Right hindlimb (tissue), 1 donor: ENCODE measurements around the gene DENND2A.
"Not testable (repeated sequence)": the region's sequence is repeated elsewhere in the genome, so short reads cannot be mapped to it uniquely, and the experiment has no call there.

Experiments used
- DNase-seq: peaks from one replicate; pipeline ENCODE4 v3.0.0-alpha.2; 2018

DENND2A gene

DNA sequence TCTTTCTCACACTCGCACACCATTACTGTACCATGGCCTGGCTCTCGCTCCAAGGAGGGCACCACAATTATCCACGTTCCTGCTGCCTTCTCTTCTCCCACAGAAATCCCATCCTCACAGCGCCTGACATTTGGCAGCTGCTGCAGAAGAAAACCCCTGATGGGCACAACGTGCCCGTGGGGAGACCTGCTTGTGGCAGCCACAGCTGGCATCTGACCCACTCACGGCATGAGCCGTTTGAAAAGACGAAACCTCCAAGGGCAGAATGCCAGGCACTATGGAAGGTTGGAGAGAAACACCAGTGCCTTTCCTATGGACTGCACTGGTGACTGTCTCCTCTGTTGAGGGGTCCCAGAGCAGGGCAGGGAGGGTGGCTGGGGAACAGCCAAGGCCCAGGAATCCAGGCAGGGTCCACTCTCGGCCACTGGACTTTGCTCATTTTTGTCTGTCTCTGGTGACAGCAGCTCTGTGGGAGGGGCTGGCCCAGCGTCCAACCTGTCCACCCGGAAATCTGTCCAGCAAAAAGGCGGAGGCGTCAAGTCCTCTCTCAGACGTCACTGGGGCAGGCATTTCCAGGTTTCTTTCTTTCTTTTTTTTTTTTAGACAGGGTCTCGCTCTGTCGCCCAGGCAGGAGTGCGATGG, 100.4 kb downstream of the DENND2A start:
- DNase-seq = no peak

DNA sequence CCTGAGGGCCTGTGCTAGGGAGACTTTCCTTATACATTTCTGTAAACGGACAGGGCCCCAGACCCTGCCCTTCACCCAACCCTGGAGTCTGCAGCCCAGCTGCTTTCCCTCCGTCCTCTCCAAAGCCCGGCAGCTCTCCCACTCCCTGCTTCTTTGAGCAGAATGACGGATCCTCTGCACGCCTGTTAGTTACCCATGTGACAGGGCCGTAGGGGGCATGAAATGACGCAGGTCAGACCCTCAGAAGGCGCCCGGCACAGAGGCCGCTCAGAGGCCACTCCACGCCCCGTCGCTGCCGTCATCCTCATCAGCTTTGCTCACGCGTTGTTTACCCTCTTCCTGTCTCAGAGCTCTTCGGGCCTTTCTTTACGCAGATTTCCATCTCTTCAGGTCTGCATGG, 101.2 kb downstream of the DENND2A start:
- DNase-seq = no peak

DNA sequence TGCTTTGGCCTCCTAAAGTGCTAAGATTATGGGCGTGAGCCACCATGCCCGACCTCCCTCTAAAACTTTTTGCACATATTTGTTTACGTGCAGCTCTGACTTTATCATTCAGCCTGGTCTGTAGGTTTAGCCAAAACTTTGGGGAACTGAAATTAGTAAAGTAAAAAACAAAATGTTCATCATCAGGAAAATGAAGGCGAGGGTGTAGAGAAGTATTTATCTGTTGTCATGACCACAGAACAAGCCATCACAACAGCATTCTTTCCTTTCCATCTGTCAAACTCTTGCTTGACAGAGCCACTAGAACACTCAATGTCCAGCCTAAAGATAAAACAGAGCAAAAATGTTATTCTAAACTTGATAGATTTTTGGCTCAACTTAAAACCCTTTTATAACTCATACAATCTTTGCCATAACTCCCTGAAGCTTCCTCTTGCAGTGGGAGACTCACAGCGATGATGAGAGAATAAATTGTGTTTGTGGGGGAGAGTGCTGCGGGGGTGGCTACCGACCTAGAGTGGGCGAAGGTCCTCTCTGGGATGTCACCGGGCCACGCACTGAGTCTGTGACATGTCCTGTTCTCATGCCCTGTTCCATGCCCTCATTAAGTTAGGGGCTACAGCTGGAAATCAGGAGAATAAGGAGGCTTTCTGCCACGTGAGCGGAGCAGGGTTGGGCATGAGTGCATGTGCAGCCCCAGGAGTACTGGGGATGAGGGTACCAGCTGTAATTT, 102.7 kb downstream of the DENND2A start:
- DNase-seq = no peak

DNA sequence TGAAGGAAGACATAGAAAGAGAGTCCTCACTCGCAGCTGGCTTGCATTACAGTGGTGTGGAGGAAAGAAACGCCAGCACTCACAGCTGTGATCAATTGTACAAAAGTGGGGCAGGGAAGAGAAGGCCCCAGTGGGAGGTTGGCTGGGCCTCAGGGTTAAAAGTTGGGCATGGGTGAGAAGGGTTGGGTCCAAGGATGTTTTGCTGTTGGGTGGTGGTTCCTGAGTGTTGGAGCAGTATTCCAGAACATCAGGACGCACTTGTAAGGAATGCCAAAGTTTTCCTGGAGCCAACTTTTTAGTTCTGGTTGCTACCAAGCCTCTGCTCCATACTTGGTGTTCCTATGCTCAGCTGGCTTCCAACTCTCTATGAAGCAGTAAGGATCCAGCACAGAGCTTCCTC, 105.9 kb downstream of the DENND2A start:
- peak; percentile 49 for DNase-seq

DNA sequence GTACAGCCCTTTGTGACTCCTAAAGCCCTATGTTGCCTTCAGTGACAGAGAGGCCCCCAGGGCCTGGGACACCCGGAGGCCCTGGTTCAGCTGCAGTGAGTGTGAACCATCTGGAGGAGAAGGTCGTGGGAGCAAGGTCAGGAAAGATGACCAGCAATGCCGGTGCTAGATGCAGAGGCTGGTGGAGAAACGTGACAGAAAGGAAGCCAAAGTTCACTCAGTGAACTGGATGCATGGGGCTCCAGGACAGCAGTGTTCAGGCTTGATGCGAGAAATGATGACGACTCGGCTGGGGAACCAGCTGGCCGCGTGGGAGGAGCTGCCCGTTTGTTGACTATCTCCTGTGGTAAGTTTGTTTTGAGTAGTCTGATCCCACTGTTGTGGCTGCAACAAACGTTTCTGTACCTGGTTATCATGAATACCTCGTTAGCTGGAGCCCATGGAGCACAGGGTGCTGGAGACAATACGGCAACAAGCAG, 107.2 kb downstream of the DENND2A start:
- no peak for DNase-seq

DNA sequence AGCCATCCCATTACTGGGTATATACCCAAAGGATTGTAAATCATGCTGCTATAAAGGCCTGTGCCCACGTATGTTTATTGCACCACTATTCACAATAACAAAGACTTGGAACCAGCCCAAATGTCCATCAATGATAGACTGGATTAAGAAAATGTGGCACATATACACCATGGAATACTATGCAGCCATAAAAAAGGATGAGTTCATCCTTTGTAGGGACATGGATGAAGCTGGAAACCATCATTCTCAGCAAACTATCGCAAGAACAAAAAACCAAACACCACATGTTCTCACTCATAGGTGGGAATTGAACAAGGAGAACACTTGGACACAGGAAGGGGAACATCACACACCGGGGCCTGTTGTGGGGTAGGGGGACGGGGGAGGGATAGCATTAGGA, 111.2 kb downstream of the DENND2A start:
- DNase-seq = not testable (repeated sequence)

DNA sequence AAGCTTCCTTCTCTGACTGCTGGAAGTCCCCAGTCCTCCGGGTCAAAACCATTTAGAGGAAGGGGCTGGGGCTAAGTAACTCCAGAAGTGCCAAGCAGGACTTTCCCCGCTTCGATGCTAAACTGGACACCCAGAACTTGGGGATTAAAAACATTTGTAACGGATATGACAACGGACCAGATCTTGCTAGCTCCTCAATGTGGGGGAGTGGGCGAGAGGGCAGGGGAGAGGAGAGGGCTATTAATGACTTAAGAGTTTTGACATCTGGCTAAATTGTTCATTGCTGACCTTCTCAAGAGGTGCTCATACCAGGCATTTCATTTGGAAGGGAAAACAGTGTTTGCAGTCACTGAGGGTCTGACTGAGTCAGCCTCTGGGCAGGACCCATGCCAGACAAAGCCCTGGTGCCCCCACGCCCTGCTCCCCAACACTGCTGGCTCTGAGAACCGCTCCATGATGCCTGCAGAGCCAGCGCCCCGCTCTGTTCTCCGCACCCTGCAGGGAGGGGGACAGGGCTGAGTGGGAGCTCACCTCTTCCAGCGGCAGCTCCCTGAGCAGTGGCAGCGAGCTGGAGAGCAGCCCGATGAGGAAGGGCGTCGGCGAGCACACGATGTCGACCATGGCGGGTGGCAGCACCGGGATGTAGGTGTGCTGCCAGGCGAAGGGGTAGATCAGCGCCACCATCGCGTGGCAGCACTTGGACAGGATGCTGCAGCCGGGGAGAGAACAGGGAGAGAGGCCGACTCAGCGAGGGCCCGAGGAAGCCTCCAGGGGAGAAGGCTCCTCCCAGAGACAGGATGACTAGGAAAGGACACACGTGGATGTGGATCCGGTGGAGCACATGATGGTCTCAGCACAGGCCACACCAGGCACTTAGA, 113.6 kb downstream of the DENND2A start:
- DNase-seq = no peak

DNA sequence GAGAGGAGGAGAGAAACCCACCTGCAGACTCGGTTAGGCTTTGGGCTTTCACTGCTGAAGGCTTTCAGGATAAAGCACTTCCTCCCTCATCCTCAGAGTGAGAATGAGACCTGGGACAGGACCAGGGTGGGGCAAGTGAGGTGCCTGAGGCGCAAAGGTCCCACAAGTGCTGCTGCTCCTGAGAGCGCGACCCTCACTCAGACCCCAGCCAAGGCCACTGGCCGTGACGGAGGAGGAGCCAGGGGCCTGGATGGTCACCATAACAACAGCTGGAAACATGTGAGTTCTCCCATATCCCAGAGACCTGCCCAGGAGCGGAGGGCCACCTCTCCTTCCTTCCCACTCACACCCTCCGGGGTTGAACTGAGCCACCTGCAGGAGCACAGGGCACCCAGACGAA, 114.4 kb downstream of the DENND2A start:
- no peak for DNase-seq

DNA sequence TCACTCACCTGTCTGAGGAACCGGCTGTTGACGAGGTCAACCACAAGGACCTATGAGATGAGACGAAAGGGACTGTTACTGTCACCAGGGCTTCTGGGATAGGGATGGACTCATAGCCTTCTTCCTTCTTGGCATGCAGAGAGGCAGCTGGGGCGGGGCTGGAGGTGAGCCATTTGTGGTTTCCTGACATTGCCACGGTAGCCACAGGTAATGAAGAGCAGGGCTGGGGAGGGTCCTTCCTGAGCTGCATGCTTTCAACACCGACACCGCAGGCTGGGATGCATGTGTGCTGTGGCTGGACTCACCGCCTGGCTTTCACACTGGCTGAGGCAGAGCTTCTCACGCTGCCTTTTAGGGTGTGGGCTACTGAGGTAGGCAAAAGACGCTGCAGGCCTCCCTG, 114.9 kb downstream of the DENND2A start:
- DNase-seq = no peak

DNA sequence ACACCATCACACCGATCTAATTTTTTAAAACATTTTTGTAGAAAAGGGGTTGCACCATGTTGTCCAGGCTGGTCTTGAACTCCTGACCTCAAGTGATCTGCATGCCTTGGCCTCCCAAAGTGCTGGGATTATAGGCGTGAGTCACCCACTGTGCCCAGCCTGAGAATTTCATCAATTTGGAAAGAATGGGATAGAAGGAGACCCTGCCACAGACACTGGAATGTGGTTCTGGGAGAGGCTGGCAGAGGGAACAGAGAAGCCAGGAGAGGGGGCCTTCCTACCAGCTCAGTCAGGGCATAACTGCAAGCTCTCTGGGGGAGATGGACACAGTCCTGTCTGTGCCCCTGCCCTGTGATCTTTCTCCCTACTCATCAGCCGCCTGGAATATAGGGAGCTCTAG, 119.2 kb downstream of the DENND2A start:
- DNase-seq = no peak

DNA sequence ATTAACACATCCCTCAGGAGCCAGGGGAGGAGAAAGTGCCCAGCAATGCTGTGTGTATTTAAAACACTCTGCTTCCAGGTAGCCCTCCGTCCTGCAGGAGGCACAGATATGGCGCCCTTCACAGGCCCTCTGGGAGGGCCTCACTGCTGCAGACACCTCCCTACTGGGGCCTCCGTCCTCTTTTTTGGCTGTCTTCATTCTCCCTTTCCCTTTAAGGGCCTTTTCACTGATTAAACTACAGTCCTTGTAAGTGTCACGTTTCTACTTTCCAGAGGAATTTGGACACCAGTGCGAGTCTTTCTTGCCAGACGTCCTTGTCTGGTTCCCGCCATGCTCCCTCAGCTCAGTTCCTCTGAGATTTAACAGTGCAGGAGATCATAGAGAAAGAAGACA, 121.6 kb downstream of the DENND2A start:
- no peak for DNase-seq

DNA sequence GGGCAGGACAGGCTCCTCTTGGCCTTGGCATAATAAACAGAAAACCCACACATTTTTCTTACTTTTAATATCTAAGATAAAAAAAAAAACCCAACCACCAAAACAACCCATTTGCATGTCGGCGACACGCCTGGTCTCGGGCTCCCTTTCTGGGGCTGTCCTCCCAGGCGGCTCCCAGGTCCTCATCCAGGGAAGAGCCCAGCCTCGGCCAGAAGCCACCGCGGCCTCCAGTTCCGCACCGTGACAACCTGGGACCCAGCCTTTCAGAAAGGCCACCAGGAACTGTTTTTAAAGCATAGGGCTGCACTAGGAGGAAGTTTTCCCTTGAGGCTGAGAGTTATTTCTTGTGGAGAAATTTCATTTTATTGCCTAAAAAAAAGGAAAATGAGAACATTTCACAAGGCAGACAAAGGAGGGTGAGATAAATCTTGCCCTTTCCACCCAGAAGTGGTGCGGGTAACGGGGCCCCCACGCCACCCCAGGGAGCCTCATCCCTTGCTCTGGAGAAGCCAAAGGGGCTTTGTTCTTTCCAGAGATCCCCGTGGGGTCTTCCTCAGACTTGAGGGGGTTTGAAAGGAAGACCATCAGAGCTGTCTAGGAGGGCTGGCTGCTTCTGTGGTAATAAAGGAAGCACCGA, 122.1 kb downstream of the DENND2A start:
- DNase-seq = no peak

DNA sequence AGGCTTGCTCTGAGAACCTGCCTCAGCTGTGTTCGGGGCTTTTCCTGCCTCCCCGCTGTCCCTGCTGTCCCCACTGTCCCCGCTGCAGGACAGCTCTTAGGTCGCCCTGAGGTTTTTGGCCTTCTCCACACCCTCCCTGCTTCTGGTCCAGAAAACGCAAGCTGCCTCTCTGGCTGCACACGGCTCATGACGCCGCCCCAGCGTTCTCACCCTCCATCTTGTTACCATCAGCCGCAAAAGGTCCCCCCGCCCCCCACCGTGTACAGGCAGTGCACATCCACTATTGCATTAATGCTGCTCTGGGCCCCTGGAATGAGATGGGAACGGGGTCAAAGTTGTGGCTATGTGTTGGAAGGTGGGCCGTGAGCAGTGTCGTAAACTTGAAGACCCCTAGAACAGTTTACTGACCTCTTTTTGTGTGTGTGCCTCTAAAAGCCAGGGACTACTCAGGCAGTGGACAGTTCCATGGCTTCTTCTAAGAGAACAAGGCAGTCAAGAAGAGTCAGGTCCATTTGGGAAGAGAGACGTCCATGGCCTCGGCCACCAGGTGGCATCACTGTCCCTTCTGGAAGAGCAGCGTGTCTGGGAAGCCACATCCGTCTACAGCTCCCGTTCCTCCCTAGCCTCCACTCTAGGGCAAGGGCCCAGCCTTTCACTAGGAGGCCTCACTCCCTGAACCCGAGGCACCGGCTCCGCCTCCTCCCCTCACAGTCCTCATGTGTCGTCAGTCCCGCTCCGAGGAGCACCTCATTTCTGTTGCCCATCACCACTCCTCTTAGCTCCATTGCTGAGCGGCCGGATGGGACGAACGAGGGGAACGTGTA, 122.9 kb downstream of the DENND2A start:
- DNase-seq = peak; percentile 92

DNA sequence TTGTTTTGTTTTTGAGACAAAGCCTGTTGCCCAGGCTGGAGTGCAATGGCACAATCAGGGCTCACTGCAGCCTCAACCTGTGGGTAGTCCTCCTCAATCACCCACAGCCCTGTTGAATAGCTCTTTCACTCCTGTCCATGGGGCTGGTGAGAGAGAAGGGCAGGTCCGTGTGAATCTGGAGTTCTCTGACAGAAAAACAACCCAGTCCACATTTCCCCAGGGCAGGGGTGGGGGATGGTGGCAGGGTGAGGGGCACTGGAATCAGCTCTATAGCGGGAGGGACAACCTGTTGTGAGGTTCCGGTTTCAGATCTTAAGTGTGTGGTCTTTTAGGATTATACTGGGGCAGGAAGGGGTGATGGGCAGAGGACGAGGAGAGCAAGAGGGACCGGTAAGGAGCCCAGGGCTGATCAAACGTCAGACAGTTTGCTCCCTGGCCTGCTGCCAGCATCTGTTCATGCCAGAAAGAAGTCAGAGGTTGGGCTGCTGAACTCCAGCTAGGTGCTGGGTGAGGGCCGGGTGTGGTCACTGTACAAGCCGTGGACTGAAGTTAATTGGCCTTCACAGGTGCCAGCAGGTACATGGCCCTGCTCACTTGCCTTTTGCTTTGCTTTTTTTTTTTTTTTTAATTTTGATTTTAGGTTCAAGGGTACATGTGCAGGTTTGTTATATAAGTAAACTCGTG, 128.2 kb downstream of the DENND2A start:
- no peak for DNase-seq

DNA sequence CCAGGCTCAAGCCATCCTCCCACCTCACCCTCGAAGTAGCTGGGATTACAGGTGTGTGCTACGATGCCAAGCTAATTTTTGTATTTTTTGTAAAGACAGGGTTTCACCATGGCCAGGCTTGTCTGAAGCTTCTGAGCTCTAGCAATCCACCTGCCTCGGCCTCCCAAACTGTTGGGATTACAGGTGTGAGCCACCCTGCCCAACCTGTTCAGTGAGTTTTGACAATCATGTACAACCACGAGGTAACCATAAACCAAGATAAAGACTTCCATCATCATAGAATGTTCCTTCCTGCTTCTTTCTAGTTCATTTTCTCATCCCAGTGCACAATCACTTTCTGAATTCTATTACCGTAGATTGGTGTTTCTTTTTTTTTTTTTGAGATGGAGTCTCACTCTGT, 130.8 kb downstream of the DENND2A start:
- DNase-seq = no peak

DNA sequence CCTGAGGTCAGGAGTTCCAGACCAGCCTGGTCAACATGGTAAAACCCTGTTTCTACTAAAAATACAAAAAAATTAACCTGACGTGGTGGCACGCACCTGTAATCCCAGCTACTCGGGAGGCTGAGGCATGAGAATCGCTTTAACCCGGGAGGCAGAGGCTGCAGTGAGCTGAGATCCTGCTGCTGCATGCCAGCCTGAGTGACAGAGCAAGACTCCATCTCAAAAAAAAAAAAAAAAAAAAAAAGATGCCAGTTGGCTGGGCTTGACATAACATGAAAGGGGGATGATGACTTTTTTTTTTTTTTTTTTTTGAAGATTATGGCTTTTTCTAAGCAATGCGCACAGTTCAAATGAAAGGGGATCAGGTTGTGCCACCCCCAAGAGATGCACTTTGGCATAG, 133.1 kb downstream of the DENND2A start:
- not testable (repeated sequence) for DNase-seq

DNA sequence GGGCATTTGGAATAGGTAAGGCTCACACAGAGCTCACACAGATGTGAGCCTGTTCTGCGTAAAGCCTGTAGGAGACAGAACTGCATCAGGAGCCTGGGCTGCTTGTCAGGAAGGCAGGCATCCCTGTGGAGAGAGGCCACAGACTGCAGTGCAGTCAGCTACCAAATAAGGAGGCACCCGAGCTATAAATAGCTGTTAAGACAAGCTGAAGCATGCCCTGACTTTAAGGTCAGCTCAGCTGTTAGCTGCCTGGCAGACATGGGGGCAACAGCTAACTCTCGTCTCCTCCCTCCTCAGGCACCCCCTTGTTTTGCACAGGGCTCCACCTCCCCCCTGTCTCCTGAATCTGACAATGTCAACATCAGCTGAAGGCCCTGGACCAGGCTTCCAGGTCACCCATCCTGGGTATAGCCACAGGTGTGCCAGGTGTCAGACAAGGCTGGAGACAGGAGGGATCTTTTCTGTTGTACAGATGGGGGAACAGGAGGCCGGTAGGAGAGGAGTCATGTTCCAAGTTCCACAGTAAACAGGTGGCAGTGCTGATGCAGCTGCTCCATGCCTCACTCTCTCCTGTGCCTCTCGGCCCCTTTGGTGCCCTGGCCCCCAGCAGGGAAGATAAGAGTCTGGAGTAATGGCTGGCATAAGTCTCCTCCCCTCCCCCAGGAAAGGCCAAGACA, 133.7 kb downstream of the DENND2A start:
- peak; percentile 38 for DNase-seq

DNA sequence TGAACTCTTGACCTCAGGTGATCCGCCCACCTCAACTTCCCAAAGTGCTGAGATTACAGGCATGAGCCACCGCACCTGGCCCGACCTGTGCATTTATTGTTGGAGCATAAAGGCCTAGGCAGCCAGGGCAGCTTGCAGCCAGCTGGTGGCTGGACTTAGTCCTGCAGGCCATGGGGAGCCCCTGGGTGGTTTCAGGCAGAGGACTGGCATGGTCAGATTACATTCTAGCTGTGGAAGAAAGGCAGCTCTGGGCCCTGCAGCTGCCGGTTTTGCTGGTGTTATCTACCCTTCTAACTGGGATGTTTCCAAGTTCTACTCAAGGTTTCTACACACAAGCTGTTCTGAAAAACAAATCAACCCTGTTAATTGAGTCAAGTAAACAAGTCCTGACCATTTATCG, 138.6 kb downstream of the DENND2A start:
- no peak for DNase-seq

DNA sequence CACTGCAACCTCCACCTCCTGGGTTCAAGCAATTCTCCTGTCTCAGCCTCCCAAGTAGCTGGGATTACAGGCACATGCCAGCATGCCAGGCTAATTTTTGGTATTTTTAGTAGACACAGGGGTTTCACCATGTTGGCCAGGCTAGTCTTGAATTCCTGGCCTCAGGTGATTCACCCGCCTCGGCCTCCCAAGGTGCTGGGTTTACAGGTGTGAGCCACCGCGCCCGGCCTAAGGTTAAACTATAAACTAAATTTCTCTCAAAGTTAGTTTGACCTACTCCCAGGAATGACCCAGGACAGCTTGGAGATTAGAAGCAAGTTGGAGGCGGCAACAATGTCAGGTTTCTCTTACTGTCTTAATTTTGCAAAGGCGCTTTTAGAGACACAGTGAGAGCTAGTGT, 142.8 kb downstream of the DENND2A start:
- DNase-seq = not testable (repeated sequence)

DNA sequence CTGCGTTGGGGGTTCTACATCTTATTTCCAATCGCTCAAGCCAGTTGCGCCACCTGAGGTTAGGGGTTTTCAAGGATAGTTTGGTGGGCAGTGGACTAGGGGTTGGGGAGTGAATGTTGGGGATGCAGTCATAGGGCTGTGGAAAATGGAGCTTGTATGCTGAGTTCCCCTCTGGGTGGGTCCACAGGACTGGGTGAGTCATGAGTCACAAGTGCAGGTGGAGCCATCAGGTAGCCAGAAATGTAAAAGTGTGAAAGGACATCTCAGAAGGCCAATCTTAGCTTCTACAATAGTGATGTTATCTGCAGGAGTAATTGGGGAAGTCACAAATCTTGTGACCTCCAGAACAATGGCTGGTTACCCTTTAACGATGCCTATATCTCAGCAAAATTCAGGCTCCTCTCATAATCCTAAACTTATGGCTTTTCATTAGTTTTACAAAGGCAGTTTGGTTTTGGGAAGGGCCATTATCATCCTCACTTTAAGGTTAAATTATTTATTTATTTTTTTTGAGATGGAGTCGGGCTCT, 143.3 kb downstream of the DENND2A start:
- no peak for DNase-seq
